Measurements from ENCODE around the gene BDH1.
"Not testable (repeated sequence)": the region's sequence is repeated elsewhere in the genome, so short reads cannot be mapped to it uniquely, and the experiment has no call there.

The BDH1 gene

GRCh38 chr3:197516890-197517606 lies 38.7 kb downstream of the BDH1 start:
- Histone ChIP-seq H3K4me2 (ENCODE audit: low read length) (peak overlapping the region; percentile 60), H3K4me1 (ENCODE audit: control insufficient read depth, insufficient read depth, low read length) (peaks cover 34% of the 10 kb centered on the region), H3K4me3 (ENCODE audit: low read length) (peak overlapping the region; percentile 13), H3K9ac (ENCODE audit: low read depth, low read length) (peak overlapping the region; percentile 45)
- H3K27me3 ChIP-seq (ENCODE audit: control insufficient read depth, insufficient read depth, low read length); H3K9me3 ChIP-seq (replicated peaks; ENCODE audit: low read length); H3K36me3 ChIP-seq (ENCODE audit: insufficient read depth, low read length): not testable (repeated sequence)

GRCh38 chr3:197516517-197516889 lies 39.3 kb downstream of the BDH1 start:
- Histone ChIP-seq H3K4me3 (ENCODE audit: low read length) (no peak overlapping the region), H3K4me1 (ENCODE audit: control insufficient read depth, insufficient read depth, low read length) (peaks cover 37% of the 10 kb centered on the region), H3K27me3 (ENCODE audit: control insufficient read depth, insufficient read depth, low read length) (no peaks in the 10 kb centered on the region), H3K4me2 (ENCODE audit: low read length) (peak overlapping the region; percentile 60), H3K9ac (ENCODE audit: low read depth, low read length) (peak overlapping the region; percentile 45), H3K36me3 (ENCODE audit: insufficient read depth, low read length) (no peaks in the 10 kb centered on the region), H3K9me3 (replicated peaks; ENCODE audit: low read length) (no peaks in the 10 kb centered on the region)

GRCh38 chr3:197514786-197515355 lies 40.9 kb downstream of the BDH1 start:
- Histone ChIP-seq H3K4me3 (ENCODE audit: low read length) (no peak overlapping the region), H3K27me3 (ENCODE audit: control insufficient read depth, insufficient read depth, low read length) (no peaks in the 10 kb centered on the region), H3K9ac (ENCODE audit: low read depth, low read length) (no peak overlapping the region), H3K9me3 (replicated peaks; ENCODE audit: low read length) (no peaks in the 10 kb centered on the region), H3K36me3 (ENCODE audit: insufficient read depth, low read length) (no peaks in the 10 kb centered on the region), H3K4me1 (ENCODE audit: control insufficient read depth, insufficient read depth, low read length) (peaks cover 35% of the 10 kb centered on the region), H3K4me2 (ENCODE audit: low read length) (no peak overlapping the region)

GRCh38 chr3:197513953-197514785 lies 41.6 kb downstream of the BDH1 start:
- Histone ChIP-seq H3K27me3 (ENCODE audit: control insufficient read depth, insufficient read depth, low read length) (no peaks in the 10 kb centered on the region), H3K4me1 (ENCODE audit: control insufficient read depth, insufficient read depth, low read length) (peaks cover 38% of the 10 kb centered on the region), H3K4me3 (ENCODE audit: low read length) (no peak overlapping the region), H3K4me2 (ENCODE audit: low read length) (no peak overlapping the region), H3K9ac (ENCODE audit: low read depth, low read length) (no peak overlapping the region), H3K9me3 (replicated peaks; ENCODE audit: low read length) (no peaks in the 10 kb centered on the region), H3K36me3 (ENCODE audit: insufficient read depth, low read length) (no peaks in the 10 kb centered on the region)

GRCh38 chr3:197512691-197513571 lies 42.8 kb downstream of the BDH1 start:
- Histone ChIP-seq H3K27me3 (ENCODE audit: control insufficient read depth, insufficient read depth, low read length) (peaks cover 3% of the 10 kb centered on the region), H3K36me3 (ENCODE audit: insufficient read depth, low read length) (no peaks in the 10 kb centered on the region), H3K4me2 (ENCODE audit: low read length) (no peak overlapping the region), H3K4me1 (ENCODE audit: control insufficient read depth, insufficient read depth, low read length) (peaks cover 38% of the 10 kb centered on the region), H3K4me3 (ENCODE audit: low read length) (no peak overlapping the region), H3K9ac (ENCODE audit: low read depth, low read length) (no peak overlapping the region), H3K9me3 (replicated peaks; ENCODE audit: low read length) (no peaks in the 10 kb centered on the region)

GRCh38 chr3:197511853-197512635 lies 43.7 kb downstream of the BDH1 start:
- Histone ChIP-seq H3K4me3 (ENCODE audit: low read length) (no peak overlapping the region), H3K9me3 (replicated peaks; ENCODE audit: low read length) (no peaks in the 10 kb centered on the region), H3K4me2 (ENCODE audit: low read length) (no peak overlapping the region), H3K27me3 (ENCODE audit: control insufficient read depth, insufficient read depth, low read length) (peaks cover 3% of the 10 kb centered on the region), H3K36me3 (ENCODE audit: insufficient read depth, low read length) (no peaks in the 10 kb centered on the region), H3K4me1 (ENCODE audit: control insufficient read depth, insufficient read depth, low read length) (peaks cover 35% of the 10 kb centered on the region), H3K9ac (ENCODE audit: low read depth, low read length) (peak overlapping the region; percentile 9)

- Histone ChIP-seq H3K9me3 (replicated peaks; ENCODE audit: low read length) (no peaks in the 10 kb centered on the region), H3K9ac (ENCODE audit: low read depth, low read length) (peak overlapping the region; percentile 13), H3K4me3 (ENCODE audit: low read length) (no peak overlapping the region)
These were observed 44.6 kb downstream of the BDH1 start for GRCh38 chr3:197511130-197511529.

GRCh38 chr3:197510642-197511018 lies 45.1 kb downstream of the BDH1 start:
- no peak overlapping the region for H3K4me3 ChIP-seq (ENCODE audit: low read length)

More at GRCh38 chr3:197511130-197511529, 44.6 kb downstream of the BDH1 start:
- Histone ChIP-seq H3K27me3 (ENCODE audit: control insufficient read depth, insufficient read depth, low read length) (peaks cover 3% of the 10 kb centered on the region), H3K4me1 (ENCODE audit: control insufficient read depth, insufficient read depth, low read length) (peaks cover 26% of the 10 kb centered on the region), H3K4me2 (ENCODE audit: low read length) (peak overlapping the region; percentile 6), H3K36me3 (ENCODE audit: insufficient read depth, low read length) (no peaks in the 10 kb centered on the region)

GRCh38 chr3:197508924-197509775 lies 46.6 kb downstream of the BDH1 start:
- peaks cover 3% of the 10 kb centered on the region for H3K27me3 ChIP-seq (ENCODE audit: control insufficient read depth, insufficient read depth, low read length)
- peaks cover 26% of the 10 kb centered on the region for H3K4me1 ChIP-seq (ENCODE audit: control insufficient read depth, insufficient read depth, low read length)
- H3K36me3 ChIP-seq (ENCODE audit: insufficient read depth, low read length) = no peaks in the 10 kb centered on the region
- H3K4me3 ChIP-seq (ENCODE audit: low read length) = no peak overlapping the region
- H3K9ac ChIP-seq (ENCODE audit: low read depth, low read length) = peak overlapping the region; percentile 78
- H3K9me3 ChIP-seq (replicated peaks; ENCODE audit: low read length) = no peaks in the 10 kb centered on the region
- H3K4me2 ChIP-seq (ENCODE audit: low read length) = peak overlapping the region; percentile 83

More at GRCh38 chr3:197510642-197511018, 45.1 kb downstream of the BDH1 start:
- peaks cover 3% of the 10 kb centered on the region for H3K27me3 ChIP-seq (ENCODE audit: control insufficient read depth, insufficient read depth, low read length)
- H3K9me3 ChIP-seq (replicated peaks; ENCODE audit: low read length) = no peaks in the 10 kb centered on the region
- H3K4me1 ChIP-seq (ENCODE audit: control insufficient read depth, insufficient read depth, low read length) = peaks cover 26% of the 10 kb centered on the region
- H3K9ac ChIP-seq (ENCODE audit: low read depth, low read length) = peak overlapping the region; percentile 13
- H3K4me2 ChIP-seq (ENCODE audit: low read length) = peak overlapping the region; percentile 6
- H3K36me3 ChIP-seq (ENCODE audit: insufficient read depth, low read length) = no peaks in the 10 kb centered on the region

GRCh38 chr3:197508461-197508860 lies 47.3 kb downstream of the BDH1 start:
- Histone ChIP-seq H3K4me2 (ENCODE audit: low read length) (no peak overlapping the region), H3K4me3 (ENCODE audit: low read length) (no peak overlapping the region), H3K27me3 (ENCODE audit: control insufficient read depth, insufficient read depth, low read length) (peaks cover 3% of the 10 kb centered on the region), H3K9ac (ENCODE audit: low read depth, low read length) (no peak overlapping the region), H3K4me1 (ENCODE audit: control insufficient read depth, insufficient read depth, low read length) (peaks cover 26% of the 10 kb centered on the region), H3K36me3 (ENCODE audit: insufficient read depth, low read length) (no peaks in the 10 kb centered on the region), H3K9me3 (replicated peaks; ENCODE audit: low read length) (no peaks in the 10 kb centered on the region)
